Osteocyte (in vitro differentiated cells): Measurements from ENCODE around the gene CNPY3. TPM values are rescaled to one million over a fixed set of nuclear protein-coding genes. Genes with fewer than 3 reads are reported as not detected.
A peak's percentile ranks its signal among the peaks of the same experiment; 100 is the strongest.
"Not testable (repeated sequence)": the region's sequence is repeated elsewhere in the genome, so short reads cannot be mapped to it uniquely, and the experiment has no call there.

ENCODE experiments used
- DNase-seq: peaks from one replicate; pipeline ENCODE4 v3.0.0; 2021; ENCODE audit warnings: mixed read lengths; ENCODE audit not compliant: unreplicated experiment; ENCODE audit errors: extremely low spot score
- H3K27ac Mint-ChIP-seq: one replicate; pipeline ENCODE4 v1.8.0; 2021; ENCODE audit warnings: mild to moderate bottlenecking, mixed read lengths; ENCODE audit not compliant: unreplicated experiment
- H3K27me3 Mint-ChIP-seq: one replicate; pipeline ENCODE4 v1.8.0; 2021; ENCODE audit warnings: mixed read lengths; ENCODE audit not compliant: unreplicated experiment
- H3K36me3 Mint-ChIP-seq: one replicate; pipeline ENCODE4 v1.8.0; 2021; ENCODE audit warnings: mixed read lengths; ENCODE audit not compliant: unreplicated experiment
- H3K4me1 Mint-ChIP-seq: one replicate; pipeline ENCODE4 v1.8.0; 2021; ENCODE audit warnings: mixed read lengths; ENCODE audit not compliant: unreplicated experiment
- H3K4me3 Mint-ChIP-seq: one replicate; pipeline ENCODE4 v1.8.0; 2021; ENCODE audit warnings: mild to moderate bottlenecking, moderate library complexity, mixed read lengths; ENCODE audit not compliant: unreplicated experiment
- H3K9me3 Mint-ChIP-seq: one replicate; pipeline ENCODE4 v1.8.0; 2021; ENCODE audit warnings: mixed read lengths; ENCODE audit not compliant: unreplicated experiment
- total RNA-seq: library from RNA; stranded (reverse); gene quantifications from 2 replicates; pipeline ENCODE4 v1.2.1, GENCODE V29; 2021
- TF ChIP-seq, protein P1 (sequence below): fragments of 200-600 bp; sonication (generic); IDR thresholded peaks from 2 replicates; pipeline ENCODE4 v1.5.0; 2021; ENCODE audit warnings: antibody characterized with exemption, mild to moderate bottlenecking, moderate library complexity

CNPY3 gene
- total RNA-seq, 1 donor from 2014 or later: 69.0 TPM

- TF ChIP-seq, protein P1, sequence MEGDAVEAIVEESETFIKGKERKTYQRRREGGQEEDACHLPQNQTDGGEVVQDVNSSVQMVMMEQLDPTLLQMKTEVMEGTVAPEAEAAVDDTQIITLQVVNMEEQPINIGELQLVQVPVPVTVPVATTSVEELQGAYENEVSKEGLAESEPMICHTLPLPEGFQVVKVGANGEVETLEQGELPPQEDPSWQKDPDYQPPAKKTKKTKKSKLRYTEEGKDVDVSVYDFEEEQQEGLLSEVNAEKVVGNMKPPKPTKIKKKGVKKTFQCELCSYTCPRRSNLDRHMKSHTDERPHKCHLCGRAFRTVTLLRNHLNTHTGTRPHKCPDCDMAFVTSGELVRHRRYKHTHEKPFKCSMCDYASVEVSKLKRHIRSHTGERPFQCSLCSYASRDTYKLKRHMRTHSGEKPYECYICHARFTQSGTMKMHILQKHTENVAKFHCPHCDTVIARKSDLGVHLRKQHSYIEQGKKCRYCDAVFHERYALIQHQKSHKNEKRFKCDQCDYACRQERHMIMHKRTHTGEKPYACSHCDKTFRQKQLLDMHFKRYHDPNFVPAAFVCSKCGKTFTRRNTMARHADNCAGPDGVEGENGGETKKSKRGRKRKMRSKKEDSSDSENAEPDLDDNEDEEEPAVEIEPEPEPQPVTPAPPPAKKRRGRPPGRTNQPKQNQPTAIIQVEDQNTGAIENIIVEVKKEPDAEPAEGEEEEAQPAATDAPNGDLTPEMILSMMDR: no peak
- Mint-ChIP-seq H3K27ac (peak overlapping the region; percentile 94), H3K27me3 (no peaks in the 10 kb centered on the region), H3K4me1 (peaks cover 13% of the 10 kb centered on the region), H3K4me3 (peak overlapping the region; percentile 89), H3K36me3 (peaks cover 11% of the 10 kb centered on the region), H3K9me3 (no peaks in the 10 kb centered on the region)
- DNase-seq: peak; percentile 97
Measured at GRCh38 chr6:42890311-42891198, 38.7 kb upstream of the CNPY3 start.

GRCh38 chr6:42891199-42891722, 38.0 kb upstream of the CNPY3 start:
- TF ChIP-seq, protein P1: no peak
- H3K9me3 Mint-ChIP-seq: no peaks in the 10 kb centered on the region
- peak overlapping the region; percentile 89 for H3K4me3 Mint-ChIP-seq
- H3K36me3 Mint-ChIP-seq: peaks cover 5% of the 10 kb centered on the region
- H3K27ac Mint-ChIP-seq: peak overlapping the region; percentile 94
- H3K27me3 Mint-ChIP-seq: no peaks in the 10 kb centered on the region
- H3K4me1 Mint-ChIP-seq: peaks cover 13% of the 10 kb centered on the region
- DNase-seq: no peak

GRCh38 chr6:42894041-42894828, 35.0 kb upstream of the CNPY3 start:
- not testable (repeated sequence) for H3K27me3 Mint-ChIP-seq, H3K9me3 Mint-ChIP-seq, DNase-seq, H3K27ac Mint-ChIP-seq, H3K4me3 Mint-ChIP-seq, H3K36me3 Mint-ChIP-seq
- peaks cover 17% of the 10 kb centered on the region for H3K4me1 Mint-ChIP-seq

- H3K36me3 Mint-ChIP-seq: no peaks in the 10 kb centered on the region
- H3K9me3 Mint-ChIP-seq: no peaks in the 10 kb centered on the region
- H3K27ac Mint-ChIP-seq: no peak overlapping the region
- peaks cover 15% of the 10 kb centered on the region for H3K4me1 Mint-ChIP-seq
- no peak overlapping the region for H3K4me3 Mint-ChIP-seq
- DNase-seq: no peak
- TF ChIP-seq, protein P1: no peak
- no peaks in the 10 kb centered on the region for H3K27me3 Mint-ChIP-seq
Measured at GRCh38 chr6:42896178-42896719, 33.0 kb upstream of the CNPY3 start.

DNA sequence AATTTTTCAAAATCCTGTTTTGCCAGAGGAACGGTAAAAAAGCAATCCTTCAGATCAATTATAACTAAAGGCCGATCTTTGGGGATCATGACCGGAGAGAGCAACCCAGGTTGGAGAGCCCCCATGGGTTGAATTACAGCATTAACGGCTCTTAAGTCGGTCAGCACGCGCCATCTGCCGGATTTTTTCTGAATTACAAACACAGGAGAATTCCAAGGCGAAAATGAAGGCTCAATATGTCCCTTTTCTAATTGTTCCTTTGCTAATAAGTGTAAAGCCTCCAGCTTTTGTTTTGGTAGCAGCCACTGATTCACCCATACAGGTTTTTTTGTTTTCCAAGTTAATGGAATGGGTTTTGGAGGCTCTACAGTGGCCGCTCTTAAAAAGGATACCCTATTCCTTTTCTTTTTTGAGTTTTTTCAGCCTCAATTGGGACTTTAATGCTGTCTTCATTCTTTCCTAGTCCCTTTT, 30.4 kb upstream of the CNPY3 start:
- no peak overlapping the region for H3K27ac Mint-ChIP-seq
- no peak for DNase-seq

More for the DNA sequence above, 30.4 kb upstream of the CNPY3 start:
- Mint-ChIP-seq H3K27me3 (no peaks in the 10 kb centered on the region), H3K36me3 (no peaks in the 10 kb centered on the region), H3K4me3 (peak overlapping the region; percentile 35), H3K9me3 (no peaks in the 10 kb centered on the region), H3K4me1 (peaks cover 21% of the 10 kb centered on the region)
- TF ChIP-seq, protein P1: peak; percentile 74
